ENCODE data around the gene SLC39A5. TPM values are rescaled to one million over a fixed set of nuclear protein-coding genes. Genes with fewer than 3 reads are reported as not detected.

The SLC39A5 gene
- total RNA-seq, 1 experiment from 2014 or later = 0.87 TPM

- TF ChIP-seq EZH2 (IDR thresholded peaks at IDR 0.05; ENCODE audit: low read depth) = no peak
- TF ChIP-seq, protein P1, sequence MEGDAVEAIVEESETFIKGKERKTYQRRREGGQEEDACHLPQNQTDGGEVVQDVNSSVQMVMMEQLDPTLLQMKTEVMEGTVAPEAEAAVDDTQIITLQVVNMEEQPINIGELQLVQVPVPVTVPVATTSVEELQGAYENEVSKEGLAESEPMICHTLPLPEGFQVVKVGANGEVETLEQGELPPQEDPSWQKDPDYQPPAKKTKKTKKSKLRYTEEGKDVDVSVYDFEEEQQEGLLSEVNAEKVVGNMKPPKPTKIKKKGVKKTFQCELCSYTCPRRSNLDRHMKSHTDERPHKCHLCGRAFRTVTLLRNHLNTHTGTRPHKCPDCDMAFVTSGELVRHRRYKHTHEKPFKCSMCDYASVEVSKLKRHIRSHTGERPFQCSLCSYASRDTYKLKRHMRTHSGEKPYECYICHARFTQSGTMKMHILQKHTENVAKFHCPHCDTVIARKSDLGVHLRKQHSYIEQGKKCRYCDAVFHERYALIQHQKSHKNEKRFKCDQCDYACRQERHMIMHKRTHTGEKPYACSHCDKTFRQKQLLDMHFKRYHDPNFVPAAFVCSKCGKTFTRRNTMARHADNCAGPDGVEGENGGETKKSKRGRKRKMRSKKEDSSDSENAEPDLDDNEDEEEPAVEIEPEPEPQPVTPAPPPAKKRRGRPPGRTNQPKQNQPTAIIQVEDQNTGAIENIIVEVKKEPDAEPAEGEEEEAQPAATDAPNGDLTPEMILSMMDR (conservative IDR thresholded peaks at IDR 0.05) = no peak
- Histone ChIP-seq H3K79me2 (ENCODE audit: low read depth) (no peaks in the 10 kb centered on the region), H3K9me2 (ENCODE audit: insufficient read depth) (no peaks in the 10 kb centered on the region), H3K27ac (no peak overlapping the region), H4K20me1 (ENCODE audit: insufficient read depth) (no peaks in the 10 kb centered on the region), H3K36me3 (ENCODE audit: low read depth) (no peaks in the 10 kb centered on the region), H3F3A (ENCODE audit: insufficient read depth, low read depth) (peaks cover 32% of the 10 kb centered on the region; the same call in 1 of the 2 replicates), H2AFZ (no peak overlapping the region), H3K4me1 (replicated peaks; ENCODE audit: insufficient read depth) (no peaks in the 10 kb centered on the region), H3K4me2 (no peak overlapping the region), H3K9me3 (ENCODE audit: insufficient read depth, low read depth) (no peaks in the 10 kb centered on the region), H3K4me3 (no peak overlapping the region), H3K27me3 (ENCODE audit: insufficient read depth, low read depth) (no peaks in the 10 kb centered on the region)
- no TSS peak for BruUV-seq (replicated peaks)
- no peak for DNase-seq
- intact Hi-C loops (cut with micrococcal nuclease; ENCODE audit: unreplicated experiment) = loop anchor here (10.0 kb wide), 1 partner anchor 436 kb away; the partner anchor contains the start of gene BAZ2A
- ChIA-PET CTCF (interaction anchor here (0.5 kb wide), 1 partner anchor 51 kb away, joined by 9 read pairs; no protein-coding TSS in a partner anchor), POLR2A (ENCODE audit: unreplicated experiment) (interaction anchor here (0.8 to 0.9 kb wide), 2 partner anchors 23 to 30 kb away, joined by 5 to 14 read pairs; no protein-coding TSS in a partner anchor)
These were observed 31.0 kb upstream of the SLC39A5 start for GRCh38 chr12:56198836-56199235.

- Histone ChIP-seq H3K4me2 (no peak overlapping the region), H3K36me3 (ENCODE audit: low read depth) (peaks cover 3% of the 10 kb centered on the region; the same call in 1 of the 2 replicates), H4K20me1 (ENCODE audit: insufficient read depth) (peaks cover 5% of the 10 kb centered on the region; the same call in 1 of the 2 replicates), H3K79me2 (ENCODE audit: low read depth) (no peaks in the 10 kb centered on the region), H3K9me2 (ENCODE audit: insufficient read depth) (no peaks in the 10 kb centered on the region), H3K9me3 (ENCODE audit: insufficient read depth, low read depth) (no peaks in the 10 kb centered on the region), H2AFZ (no peak overlapping the region), H3K4me3 (no peak overlapping the region), H3K27ac (no peak overlapping the region), H3K27me3 (ENCODE audit: insufficient read depth, low read depth) (no peaks in the 10 kb centered on the region), H3K4me1 (replicated peaks; ENCODE audit: insufficient read depth) (no peaks in the 10 kb centered on the region), H3F3A (ENCODE audit: insufficient read depth, low read depth) (peaks cover 21% of the 10 kb centered on the region; the same call in 1 of the 2 replicates)
- TF ChIP-seq EZH2 (IDR thresholded peaks at IDR 0.05; ENCODE audit: low read depth) = no peak
- TF ChIP-seq, protein P1 (conservative IDR thresholded peaks at IDR 0.05) = no peak
- intact Hi-C loops (cut with micrococcal nuclease; ENCODE audit: unreplicated experiment) = no loop called here
- BruUV-seq (replicated peaks) = no TSS peak
- ChIA-PET CTCF (no interaction called here), POLR2A (ENCODE audit: unreplicated experiment) (interaction anchor here (1.3 kb wide), 1 partner anchor 19 kb away, joined by 4 read pairs; the partner anchor contains the start of gene RNF41)
- no peak for DNase-seq
These were observed 27.5 kb upstream of the SLC39A5 start for GRCh38 chr12:56202366-56202765.

DNA sequence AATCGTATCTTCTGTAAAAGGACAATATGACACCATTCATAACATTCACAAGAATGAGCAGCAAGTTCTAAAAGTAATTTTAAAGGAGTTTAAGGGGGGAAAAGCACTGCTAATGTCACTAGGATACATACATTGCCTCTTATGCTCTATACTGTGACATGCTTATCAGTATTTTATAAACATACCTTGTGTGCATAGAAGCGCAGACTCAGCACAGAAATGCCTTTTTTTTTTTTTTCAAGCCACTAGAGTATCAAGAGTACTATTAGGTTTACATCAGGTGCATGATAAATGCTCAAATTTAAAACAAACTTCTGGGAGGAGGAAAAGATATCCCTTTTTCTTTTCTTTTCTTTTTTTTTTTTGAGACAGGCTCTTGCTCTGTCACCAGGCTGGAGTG is 27.0 kb upstream of the SLC39A5 start:
- no peak for DNase-seq
- intact Hi-C loops (cut with micrococcal nuclease; ENCODE audit: unreplicated experiment) = no loop called here
- no TSS peak for BruUV-seq (replicated peaks)
- no peaks in the 10 kb centered on the region for H3K27me3 ChIP-seq (ENCODE audit: insufficient read depth, low read depth)
- no peak overlapping the region for H2AFZ ChIP-seq
- H3K36me3 ChIP-seq (ENCODE audit: low read depth) = peaks cover 8% of the 10 kb centered on the region; the same call in 1 of the 2 replicates
- TF ChIP-seq, protein P1 (conservative IDR thresholded peaks at IDR 0.05) = no peak
- TF ChIP-seq EZH2 (IDR thresholded peaks at IDR 0.05; ENCODE audit: low read depth) = no peak
- H3K9me3 ChIP-seq (ENCODE audit: insufficient read depth, low read depth) = no peaks in the 10 kb centered on the region
- no peak overlapping the region for H3K4me2 ChIP-seq
- no peaks in the 10 kb centered on the region for H3K9me2 ChIP-seq (ENCODE audit: insufficient read depth)
- H3K4me3 ChIP-seq = no peak overlapping the region
- CTCF ChIA-PET = no interaction called here
- POLR2A ChIA-PET (ENCODE audit: unreplicated experiment) = interaction anchor here (1.3 kb wide), 1 partner anchor 19 kb away, joined by 4 read pairs; the partner anchor contains the start of gene RNF41
- H4K20me1 ChIP-seq (ENCODE audit: insufficient read depth) = peaks cover 5% of the 10 kb centered on the region; the same call in 1 of the 2 replicates
- no peak overlapping the region for H3K27ac ChIP-seq
- no peaks in the 10 kb centered on the region for H3K4me1 ChIP-seq (replicated peaks; ENCODE audit: insufficient read depth)
- no peaks in the 10 kb centered on the region for H3K79me2 ChIP-seq (ENCODE audit: low read depth)
- H3F3A ChIP-seq (ENCODE audit: insufficient read depth, low read depth) = peaks cover 18% of the 10 kb centered on the region; the same call in 1 of the 2 replicates
